HG02759 (cell line): ENCODE measurements around the gene ABCB7.
A peak's percentile ranks its signal among the peaks of the same experiment; 100 is the strongest.
"Not testable (repeated sequence)": the region's sequence is repeated elsewhere in the genome, so short reads cannot be mapped to it uniquely, and the experiment has no call there.

Experiments
- ATAC-seq: cut with Tn5 transposase; IDR thresholded peaks from one replicate; pipeline ENCODE4 v1.9.1; 2021; ENCODE audit warnings: mild to moderate bottlenecking, moderate library complexity; ENCODE audit not compliant: unreplicated experiment

The ABCB7 gene

DNA sequence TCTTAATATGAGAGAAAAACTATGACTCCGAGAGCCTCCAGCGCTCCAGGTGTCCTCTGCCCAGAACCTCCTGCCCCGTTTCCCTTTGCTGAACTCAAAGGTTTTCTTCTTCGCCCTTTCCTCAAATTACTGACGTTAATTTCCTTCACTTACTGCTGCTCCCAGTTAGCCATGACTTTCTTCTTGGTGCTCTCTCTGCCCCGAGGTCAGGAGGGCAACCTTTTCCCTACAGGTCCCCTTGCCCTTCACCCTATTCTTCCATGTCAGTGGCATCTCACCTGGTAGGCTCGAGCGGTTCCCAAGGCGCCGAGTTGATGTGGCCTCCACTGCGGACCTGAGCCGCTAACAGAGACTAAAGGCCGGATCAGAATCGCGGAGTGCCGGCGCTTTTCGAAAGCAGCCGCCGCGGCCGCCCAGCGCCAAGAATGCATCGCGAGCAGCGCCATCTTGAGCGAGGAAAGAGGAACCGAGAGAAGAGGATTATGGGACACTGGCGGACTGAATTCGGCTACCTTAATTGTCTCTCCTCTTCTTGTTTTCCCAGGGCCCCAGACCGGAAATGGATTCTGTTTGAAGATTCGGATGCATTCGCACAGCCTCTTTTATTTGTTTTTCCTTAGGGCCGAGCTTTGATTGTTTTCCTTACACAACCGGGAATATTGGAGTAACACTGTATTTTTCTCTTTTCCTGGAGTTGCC is at the start of gene ABCB7:
Gene ABCB7, minus strand, starts transcription at position 457 of the 699 bp plus-strand sequence. Its CDS starts 11 bp downstream, at position 446.
- peak; percentile 92 for ATAC-seq

DNA sequence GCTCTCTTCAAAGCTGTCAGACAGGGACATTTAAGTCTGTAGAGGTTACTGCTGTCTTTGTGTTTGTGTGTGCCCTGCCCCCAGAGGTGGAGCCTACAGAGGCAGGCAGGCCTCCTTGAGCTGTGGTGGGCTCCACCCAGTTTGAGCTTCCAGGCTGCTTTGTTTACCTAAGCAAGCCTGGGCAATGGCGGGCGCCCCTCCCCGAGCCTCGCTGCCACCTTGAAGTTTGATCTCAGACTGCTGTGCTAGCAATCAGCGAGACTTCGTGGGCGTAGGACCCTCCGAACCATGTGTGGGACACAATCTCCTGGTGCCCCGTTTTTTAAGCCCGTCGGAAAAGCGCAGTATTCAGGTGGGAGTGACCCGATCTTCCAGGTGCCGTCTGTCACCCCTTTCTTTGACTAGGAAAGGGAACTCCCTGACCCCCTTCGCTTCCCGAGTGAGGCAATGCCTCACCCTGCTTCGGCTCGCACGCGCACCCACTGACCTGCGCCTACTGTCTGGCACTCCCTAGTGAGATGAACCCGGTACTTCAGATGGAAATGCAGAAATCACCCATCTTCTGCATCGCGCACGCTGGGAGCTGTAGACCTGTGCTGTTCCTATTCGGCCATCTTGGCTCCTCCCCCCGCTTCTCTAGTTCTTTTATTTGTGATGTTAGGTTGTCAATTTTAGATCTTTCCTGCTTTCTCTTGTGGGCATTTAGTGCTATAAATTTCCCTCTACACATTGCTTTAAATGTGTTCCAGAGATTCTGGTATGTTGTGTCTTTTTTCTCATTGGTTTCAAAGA is 32.5 kb upstream of the ABCB7 start:
- ATAC-seq: not testable (repeated sequence)

DNA sequence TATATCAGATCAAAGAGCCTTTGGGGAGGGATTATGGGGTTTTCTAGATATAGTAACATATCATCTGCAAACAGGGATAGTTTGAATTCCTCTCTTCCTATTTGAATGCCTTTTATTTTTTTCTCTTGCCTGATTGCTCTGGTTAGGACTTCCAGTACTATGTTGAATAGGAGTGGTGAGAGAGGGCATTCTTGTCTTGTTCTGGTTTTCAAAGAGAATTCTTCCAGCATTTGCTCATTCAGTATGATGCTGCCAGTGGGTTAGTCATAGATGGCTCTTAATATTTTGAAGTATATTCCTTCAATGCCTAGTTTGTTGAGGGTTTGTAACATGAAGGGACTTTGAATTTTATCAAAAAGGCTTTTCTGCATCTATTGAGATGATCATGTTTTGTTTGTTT is 25.6 kb upstream of the ABCB7 start:
- ATAC-seq: no peak

DNA sequence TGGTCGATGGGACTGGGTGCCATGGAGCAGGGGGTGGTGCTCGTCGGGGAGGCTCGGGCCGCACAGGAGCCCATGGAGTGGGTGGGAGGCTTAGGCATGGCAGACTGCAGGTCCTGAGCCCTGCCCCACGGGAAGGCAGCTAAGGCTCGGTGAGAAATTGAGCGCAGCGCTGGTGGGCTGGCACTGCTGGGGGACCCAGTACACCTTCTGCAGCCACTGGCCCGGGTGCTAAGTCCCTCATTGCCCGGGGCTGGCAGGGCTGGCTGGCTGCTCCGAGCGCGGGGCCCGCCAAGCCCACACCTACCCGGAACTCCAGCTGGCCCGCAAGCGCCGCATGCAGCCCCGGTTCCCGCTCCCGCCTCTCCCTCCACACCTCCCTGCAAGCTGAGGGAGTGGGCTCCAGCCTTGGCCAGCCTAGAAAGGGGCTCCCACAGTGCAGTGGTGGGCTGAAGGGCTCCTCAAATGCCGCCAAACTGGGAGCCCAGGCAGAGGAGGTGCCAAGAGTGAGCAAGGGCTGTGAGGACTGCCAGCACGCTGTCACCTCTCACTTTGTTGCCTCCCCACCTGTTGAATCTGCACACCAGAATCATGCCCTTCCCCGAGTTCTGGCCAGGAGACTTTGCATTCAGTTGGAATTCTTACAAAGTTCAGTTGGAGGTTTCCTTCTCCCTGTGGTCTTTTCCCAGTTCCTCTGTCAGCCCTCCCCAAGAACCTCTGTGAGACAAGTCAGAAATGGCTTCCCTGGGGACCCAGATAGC is 23.6 kb upstream of the ABCB7 start:
- ATAC-seq: not testable (repeated sequence)

- ATAC-seq: not testable (repeated sequence)
Observed at GRCh38 chrX:75172257-75172890, 16.3 kb upstream of the ABCB7 start.

DNA sequence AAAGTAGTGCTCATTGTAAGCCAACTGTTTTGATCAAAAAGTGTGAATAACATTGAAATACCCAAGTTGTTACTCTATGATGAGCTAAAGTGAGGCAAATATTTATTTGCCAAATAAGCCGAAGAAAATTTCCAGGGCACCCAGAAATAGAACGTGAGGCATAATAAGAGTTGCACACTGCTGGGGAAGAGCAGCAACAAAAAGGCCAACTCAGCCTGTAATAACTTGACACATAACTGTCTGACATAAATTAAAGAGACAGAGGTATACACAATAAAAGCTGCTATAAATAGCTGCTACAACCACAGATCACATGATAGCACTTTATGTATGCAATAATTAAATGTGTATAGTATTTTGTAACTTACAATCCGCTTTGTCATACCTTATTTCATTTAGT is 2.0 kb upstream of the ABCB7 start:
- ATAC-seq: no peak

DNA sequence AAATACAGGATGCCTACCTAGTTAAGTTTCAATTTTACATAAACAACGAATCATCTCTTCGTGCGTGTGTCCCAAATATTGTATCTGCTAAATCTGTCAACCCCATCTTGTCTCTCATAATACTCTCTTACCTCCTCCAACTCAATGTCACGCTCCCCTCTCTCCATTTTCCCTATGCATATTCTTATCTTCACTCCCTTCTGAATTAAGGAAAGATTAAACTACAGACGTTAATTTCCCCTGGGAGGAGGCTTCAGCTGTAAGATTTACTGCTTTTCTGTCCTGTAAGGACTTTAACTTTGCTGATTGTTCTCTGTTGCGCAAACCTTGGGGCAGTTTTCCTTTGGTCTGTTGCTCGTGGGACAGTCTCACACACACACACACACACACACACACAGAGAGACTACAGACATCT is 455 bp upstream of the ABCB7 start:
- ATAC-seq: peak; percentile 29

DNA sequence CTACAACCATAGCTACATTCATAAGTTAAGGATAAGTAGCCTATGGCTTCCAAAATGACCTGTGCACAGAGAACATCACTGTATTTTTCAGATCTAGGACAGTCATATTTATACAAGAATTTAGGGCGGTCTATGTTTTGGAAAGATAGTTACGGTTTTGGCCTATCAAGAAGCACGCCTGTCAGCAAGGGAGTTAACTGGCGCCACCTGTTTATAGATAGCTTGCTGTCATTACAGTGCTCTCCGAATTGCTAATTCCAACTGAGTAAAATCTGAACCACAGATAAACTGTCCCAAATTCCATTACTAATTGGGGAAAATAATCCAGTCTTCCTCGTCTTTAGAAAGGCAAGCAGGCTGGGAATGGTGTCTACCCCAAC is 646 bp downstream of the ABCB7 start:
- ATAC-seq: peak; percentile 35

- ATAC-seq: no peak
Observed at GRCh38 chrX:75154871-75155270, 1.2 kb downstream of the ABCB7 start.

DNA sequence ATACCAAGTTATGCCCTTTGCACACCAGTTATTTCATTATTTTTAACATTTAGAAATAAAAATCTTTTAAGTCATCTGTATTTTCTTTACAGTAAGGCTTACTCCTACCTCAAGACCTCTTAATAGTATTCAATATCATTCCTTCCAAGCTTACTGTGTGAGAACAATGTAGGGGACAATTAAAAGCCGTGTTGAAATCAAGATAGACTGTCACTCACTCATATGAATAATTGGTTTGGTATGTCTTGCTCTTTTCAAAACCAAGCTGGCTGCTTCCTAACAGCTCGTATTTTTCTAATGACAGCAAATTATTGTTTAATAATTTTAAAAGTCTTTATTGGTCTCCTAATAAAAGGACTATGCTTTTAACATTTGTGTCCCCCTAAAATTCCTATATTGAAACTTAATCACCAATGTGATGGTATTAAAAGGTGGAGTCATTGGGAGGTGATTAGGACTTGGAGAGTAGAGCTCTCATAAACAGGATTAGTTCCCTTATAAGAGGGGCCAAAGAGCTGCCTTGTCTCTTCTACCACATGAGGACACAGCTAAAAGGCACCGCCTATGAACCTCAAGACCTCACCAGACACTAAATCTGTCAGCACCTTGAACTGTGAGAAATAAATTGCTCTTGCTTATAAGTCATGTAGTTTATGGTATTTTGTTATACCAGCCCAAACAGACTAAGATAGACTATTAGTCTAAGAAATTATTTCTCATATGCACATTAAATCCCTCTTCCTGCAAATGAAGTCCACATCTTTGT is 4.1 kb downstream of the ABCB7 start:
- ATAC-seq: no peak

- ATAC-seq: no peak
Observed at GRCh38 chrX:75149654-75150053, 6.4 kb downstream of the ABCB7 start.

- ATAC-seq: no peak
Observed at GRCh38 chrX:75132672-75133071, 23.4 kb downstream of the ABCB7 start.

DNA sequence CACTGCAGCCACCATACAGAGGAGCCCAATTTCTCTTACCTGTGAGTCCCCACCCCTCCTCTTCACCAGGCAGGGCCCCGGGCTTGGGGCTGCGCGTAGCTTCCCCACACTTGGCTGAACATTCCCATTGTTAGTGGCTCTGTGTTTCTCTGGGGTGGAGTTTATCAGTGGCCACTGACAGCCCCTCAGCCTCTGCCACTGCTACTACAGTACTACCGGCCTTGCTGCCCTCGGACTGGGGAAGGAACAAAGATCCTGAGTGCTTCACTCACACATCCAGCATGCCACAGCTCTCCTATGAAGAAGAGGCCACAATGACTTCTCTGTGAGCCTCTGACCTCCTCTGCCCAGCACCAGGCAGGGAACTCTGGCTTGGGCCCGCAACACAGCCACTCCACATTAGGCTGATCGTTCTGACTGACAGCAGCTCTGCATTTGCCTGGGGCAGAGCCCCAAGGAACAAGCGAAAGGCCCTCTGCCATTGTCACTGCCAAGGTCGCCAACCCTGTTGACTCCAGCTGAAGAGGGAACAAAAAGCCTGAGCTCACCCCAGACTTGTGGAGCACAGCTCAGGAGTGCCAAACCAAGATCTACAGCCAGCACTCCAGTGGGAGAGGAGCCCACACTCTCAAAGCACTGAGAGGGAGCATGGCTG is 24.0 kb downstream of the ABCB7 start:
- no peak for ATAC-seq

GRCh38 chrX:75129069-75129468 is 27.0 kb downstream of the ABCB7 start:
- ATAC-seq: not testable (repeated sequence)

DNA sequence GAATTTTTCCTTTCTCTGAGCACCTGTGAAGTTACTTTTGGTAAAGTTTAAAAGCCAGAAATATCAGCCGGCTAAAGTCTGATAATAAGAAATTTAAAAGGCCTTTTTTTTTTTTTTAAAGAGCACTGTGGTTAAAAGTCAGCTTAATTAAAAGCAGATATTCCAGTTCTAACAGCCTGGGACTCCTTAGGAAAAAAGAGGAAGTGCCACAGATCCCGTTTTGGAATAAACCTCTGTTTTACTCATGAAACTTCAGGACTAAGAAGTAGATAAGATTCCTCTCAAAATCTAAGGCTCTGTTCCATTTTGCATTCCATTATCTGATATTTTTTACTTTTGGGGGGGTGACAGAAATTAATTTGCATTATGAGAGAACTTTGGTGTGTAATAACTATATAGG is 37.8 kb downstream of the ABCB7 start:
- ATAC-seq: no peak

DNA sequence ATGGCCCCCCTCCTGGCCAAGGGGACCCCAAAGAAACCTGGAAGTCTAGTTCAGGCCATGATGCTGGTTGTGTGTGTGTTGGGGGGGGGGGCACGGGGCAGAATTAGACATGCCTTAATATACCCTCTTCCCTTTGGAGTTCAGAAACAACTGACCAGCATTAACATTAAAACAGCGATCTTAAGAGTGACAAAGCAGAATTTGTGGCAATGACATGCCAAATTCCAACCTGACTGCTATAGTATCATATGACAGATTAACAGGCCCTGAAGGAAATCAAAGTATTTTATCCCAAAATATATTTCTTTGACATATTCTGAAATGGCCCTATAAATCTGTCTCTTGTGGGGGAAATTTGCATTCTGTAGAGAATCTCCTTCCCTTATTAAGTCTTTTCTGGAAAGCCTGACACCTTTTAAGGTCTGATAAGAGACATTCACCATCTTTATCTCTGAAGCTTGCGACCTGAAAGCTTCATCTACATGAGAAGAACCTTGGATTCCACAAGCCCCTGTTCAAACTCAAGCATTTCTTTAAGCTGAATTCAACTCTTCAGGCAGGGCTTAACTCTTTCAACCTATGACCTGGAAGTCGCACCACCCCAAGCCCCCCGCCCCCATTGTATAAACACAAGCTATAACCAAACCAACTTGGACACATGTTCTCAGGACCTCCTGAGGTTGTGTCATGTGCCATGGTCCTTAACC is 40.2 kb downstream of the ABCB7 start:
- ATAC-seq: no peak

DNA sequence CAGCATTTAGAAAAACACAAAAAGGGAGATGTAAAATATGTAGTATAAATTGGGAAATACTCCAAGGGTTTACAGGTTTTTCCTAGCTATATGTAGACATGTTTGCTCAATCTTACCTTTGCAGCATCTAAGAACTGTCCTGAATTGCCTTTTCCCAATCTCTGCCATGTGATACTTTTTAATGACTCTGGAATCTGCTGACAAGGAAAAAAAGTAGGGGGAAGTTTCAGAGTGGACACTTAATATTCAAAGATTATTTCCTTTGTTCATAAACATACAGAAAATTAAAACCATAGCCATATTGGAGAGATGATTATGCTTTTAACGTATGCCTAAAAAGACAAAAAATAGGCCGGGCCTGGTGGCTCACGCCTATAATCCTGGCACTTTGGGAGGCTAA is 41.4 kb downstream of the ABCB7 start:
- no peak for ATAC-seq

- ATAC-seq: no peak
Observed at GRCh38 chrX:75113664-75114063, 42.4 kb downstream of the ABCB7 start.

GRCh38 chrX:75107863-75108509 is 48.1 kb downstream of the ABCB7 start:
- ATAC-seq: no peak
